G401 (cell line): Measurements from ENCODE around the gene GRIN2C. TPM values are rescaled to one million over a fixed set of nuclear protein-coding genes. Genes with fewer than 3 reads are reported as not detected.

Experiments
- total RNA-seq: library from RNA; depleted of rRNA; stranded (reverse); fragments of >200 nt; shearing (Covaris generic); gene quantifications from 2 replicates; pipeline ENCODE4 v1.2.3, GENCODE V29; 2014; rRNA removed

GRIN2C gene
- total RNA-seq, 1 experiment from 2014 or later = 1.3 TPM

Other genes starting within 250 kb of the GRIN2C start
- not detected in 2 replicates for gene CD300E, start 236.1 kb downstream of the GRIN2C start, total RNA-seq
- not detected in 2 replicates for gene CD300LF, start 147.0 kb downstream of the GRIN2C start, total RNA-seq
- gene RAB37, start 122.6 kb downstream of the GRIN2C start, total RNA-seq = 1.4 and 4.2 TPM in 2 replicates
- gene NHERF1, start 111.3 kb downstream of the GRIN2C start, total RNA-seq = 82.3 and 90.0 TPM in 2 replicates
- gene NAT9, start 83.5 kb downstream of the GRIN2C start, total RNA-seq = 31.0 and 32.7 TPM in 2 replicates
- 120 and 154 TPM in 2 replicates for gene FDXR, start 13.1 kb upstream of the GRIN2C start, total RNA-seq
- not detected in 2 replicates for gene FADS6, start 33.7 kb upstream of the GRIN2C start, total RNA-seq
- gene USH1G, start 63.4 kb upstream of the GRIN2C start, total RNA-seq = 1.4 and 1.9 TPM in 2 replicates
- not detected in 2 replicates for gene OTOP2, start 64.4 kb upstream of the GRIN2C start, total RNA-seq
- gene OTOP3, start 76.0 kb upstream of the GRIN2C start, total RNA-seq = not detected in 2 replicates
- 2.1 and 4.7 TPM in 2 replicates for gene HID1, start 112.9 kb upstream of the GRIN2C start, total RNA-seq
- gene CDR2L, start 127.7 kb upstream of the GRIN2C start, total RNA-seq = 21.8 and 24.4 TPM in 2 replicates
- 98.4 and 99.0 TPM in 2 replicates for gene MRPL58, start 152.8 kb upstream of the GRIN2C start, total RNA-seq
- gene ATP5PD, start 187.1 kb upstream of the GRIN2C start, total RNA-seq = 206 and 238 TPM in 2 replicates
- 26.8 and 27.8 TPM in 2 replicates for gene KCTD2, start 187.3 kb upstream of the GRIN2C start, total RNA-seq
- 11.0 and 25.5 TPM in 2 replicates for gene SLC16A5, start 228.1 kb upstream of the GRIN2C start, total RNA-seq